ENCODE data around the gene NELFB.
A peak's percentile ranks its signal among the peaks of the same experiment; 100 is the strongest.

The NELFB gene

GRCh38 chr9:137228968-137229896 is 25.9 kb upstream of the NELFB start:
- Histone ChIP-seq H3K9me3 (ENCODE audit: control insufficient read depth, insufficient read depth, low read length) (no peaks in the 10 kb centered on the region), H3K36me3 (ENCODE audit: insufficient read depth, low read length) (no peaks in the 10 kb centered on the region), H3K9ac (ENCODE audit: low read depth, low read length) (no peak overlapping the region), H3K4me1 (ENCODE audit: insufficient read depth, low read length) (no peaks in the 10 kb centered on the region)

- Histone ChIP-seq H3K9me3 (ENCODE audit: control insufficient read depth, insufficient read depth, low read length) (no peaks in the 10 kb centered on the region), H3K4me1 (ENCODE audit: insufficient read depth, low read length) (no peaks in the 10 kb centered on the region), H3K9ac (ENCODE audit: low read depth, low read length) (no peak overlapping the region), H3K36me3 (ENCODE audit: insufficient read depth, low read length) (no peaks in the 10 kb centered on the region)
Measured at GRCh38 chr9:137229903-137230704, 25.0 kb upstream of the NELFB start.

- H3K9me3 ChIP-seq (ENCODE audit: control insufficient read depth, insufficient read depth, low read length): no peaks in the 10 kb centered on the region
- H3K9ac ChIP-seq (ENCODE audit: low read depth, low read length): no peak within 1 kb of the TSS
- H3K36me3 ChIP-seq (ENCODE audit: insufficient read depth, low read length): no peaks in the 10 kb centered on the region
- no peaks in the 10 kb centered on the region; the same call in 1 of the 2 replicates for H3K4me1 ChIP-seq (ENCODE audit: insufficient read depth, low read length)
Measured at GRCh38 chr9:137230705-137231371, 24.3 kb upstream of the NELFB start, which contains the start of gene SLC34A3. Gene SLC34A3 (plus strand): TSS chr9:137230901. CDS start chr9:137231703, 802 bp downstream.

GRCh38 chr9:137231372-137232039 is 23.6 kb upstream of the NELFB start:
- H3K36me3 ChIP-seq (ENCODE audit: insufficient read depth, low read length): no peaks in the 10 kb centered on the region
- no peaks in the 10 kb centered on the region for H3K9me3 ChIP-seq (ENCODE audit: control insufficient read depth, insufficient read depth, low read length)
- no peak overlapping the region for H3K9ac ChIP-seq (ENCODE audit: low read depth, low read length)
- H3K4me1 ChIP-seq (ENCODE audit: insufficient read depth, low read length): peaks cover 4% of the 10 kb centered on the region; the same call in 1 of the 2 replicates

GRCh38 chr9:137232101-137232500 is 23.0 kb upstream of the NELFB start:
- Histone ChIP-seq H3K9ac (ENCODE audit: low read depth, low read length) (no peak overlapping the region), H3K36me3 (ENCODE audit: insufficient read depth, low read length) (no peaks in the 10 kb centered on the region), H3K4me1 (ENCODE audit: insufficient read depth, low read length) (peaks cover 10% of the 10 kb centered on the region; the same call in 1 of the 2 replicates)

GRCh38 chr9:137232510-137232909 is 22.6 kb upstream of the NELFB start:
- no peaks in the 10 kb centered on the region for H3K36me3 ChIP-seq (ENCODE audit: insufficient read depth, low read length)
- H3K9me3 ChIP-seq (ENCODE audit: control insufficient read depth, insufficient read depth, low read length): no peaks in the 10 kb centered on the region
- H3K9ac ChIP-seq (ENCODE audit: low read depth, low read length): no peak overlapping the region
- H3K4me1 ChIP-seq (ENCODE audit: insufficient read depth, low read length): peaks cover 12% of the 10 kb centered on the region; the same call in 1 of the 2 replicates

More at GRCh38 chr9:137232101-137232500, 23.0 kb upstream of the NELFB start:
- H3K9me3 ChIP-seq (ENCODE audit: control insufficient read depth, insufficient read depth, low read length): no peaks in the 10 kb centered on the region

GRCh38 chr9:137233143-137233980 is 21.8 kb upstream of the NELFB start:
- Histone ChIP-seq H3K9ac (ENCODE audit: low read depth, low read length) (no peak overlapping the region), H3K4me1 (ENCODE audit: insufficient read depth, low read length) (peaks cover 12% of the 10 kb centered on the region; the same call in 1 of the 2 replicates), H3K36me3 (ENCODE audit: insufficient read depth, low read length) (no peaks in the 10 kb centered on the region), H3K9me3 (ENCODE audit: control insufficient read depth, insufficient read depth, low read length) (no peaks in the 10 kb centered on the region)

- Histone ChIP-seq H3K9me3 (ENCODE audit: control insufficient read depth, insufficient read depth, low read length) (no peaks in the 10 kb centered on the region), H3K36me3 (ENCODE audit: insufficient read depth, low read length) (no peaks in the 10 kb centered on the region), H3K9ac (ENCODE audit: low read depth, low read length) (no peak overlapping the region), H3K4me1 (ENCODE audit: insufficient read depth, low read length) (peaks cover 12% of the 10 kb centered on the region; the same call in 1 of the 2 replicates)
Measured at GRCh38 chr9:137234055-137234697, 21.0 kb upstream of the NELFB start.

- Histone ChIP-seq H3K4me1 (ENCODE audit: insufficient read depth, low read length) (peaks cover 12% of the 10 kb centered on the region; the same call in 1 of the 2 replicates), H3K9ac (ENCODE audit: low read depth, low read length) (no peak overlapping the region), H3K36me3 (ENCODE audit: insufficient read depth, low read length) (no peaks in the 10 kb centered on the region), H3K9me3 (ENCODE audit: control insufficient read depth, insufficient read depth, low read length) (no peaks in the 10 kb centered on the region)
Measured at GRCh38 chr9:137234758-137235423, 20.2 kb upstream of the NELFB start.

GRCh38 chr9:137235424-137236237 is 19.5 kb upstream of the NELFB start:
- peaks cover 12% of the 10 kb centered on the region; the same call in 1 of the 2 replicates for H3K4me1 ChIP-seq (ENCODE audit: insufficient read depth, low read length)
- no peaks in the 10 kb centered on the region for H3K9me3 ChIP-seq (ENCODE audit: control insufficient read depth, insufficient read depth, low read length)
- no peak overlapping the region for H3K9ac ChIP-seq (ENCODE audit: low read depth, low read length)
- H3K36me3 ChIP-seq (ENCODE audit: insufficient read depth, low read length): no peaks in the 10 kb centered on the region

- no peaks in the 10 kb centered on the region for H3K9me3 ChIP-seq (ENCODE audit: control insufficient read depth, insufficient read depth, low read length)
- peaks cover 12% of the 10 kb centered on the region; the same call in 1 of the 2 replicates for H3K4me1 ChIP-seq (ENCODE audit: insufficient read depth, low read length)
- H3K36me3 ChIP-seq (ENCODE audit: insufficient read depth, low read length): no peaks in the 10 kb centered on the region
- H3K9ac ChIP-seq (ENCODE audit: low read depth, low read length): peak overlapping the region; percentile 13; the same call in 1 of the 2 replicates
Measured at GRCh38 chr9:137236238-137236935, 18.7 kb upstream of the NELFB start.

Measured in ES-I3 (cell line).